ENCODE results near the gene MROH8.

GRCh38 chr20:37162646-37163045, 16.7 kb downstream of the MROH8 start:
- no peak for TF ChIP-seq CTCF (IDR thresholded peaks at IDR 0.05)
- TF ChIP-seq POLR2A (IDR thresholded peaks at IDR 0.05) = no peak
- no peak for TF ChIP-seq POLR2AphosphoS5 (IDR thresholded peaks at IDR 0.05)

Data from gastroesophageal sphincter (tissue), 3 donors.